Esophagus squamous epithelium (tissue), 4 donors: ENCODE results near the gene NHS.

Experiments
- POLR2A ChIP-seq, 4 donors: fragments of 450-650 bp; IDR thresholded peaks; one replicate each; pipeline ENCODE4 v1.6.1; 2017; ENCODE audit warnings: antibody characterized with exemption in 4 of 4, mild to moderate bottlenecking in 4 of 4, moderate library complexity in 3 of 4
- TF ChIP-seq, protein P1 (sequence below), 6 experiments: fragments of 450-650 bp in 4 of 6; fragments of 200-600 bp in 2 of 6; sonication (generic) in 2 of 6; IDR thresholded peaks; one replicate each; pipeline ENCODE4 v1.5.1; 2016 to 2019; ENCODE audit warnings: antibody characterized with exemption in 6 of 6, mild to moderate bottlenecking in 4 of 6, moderate library complexity in 4 of 6

DNA sequence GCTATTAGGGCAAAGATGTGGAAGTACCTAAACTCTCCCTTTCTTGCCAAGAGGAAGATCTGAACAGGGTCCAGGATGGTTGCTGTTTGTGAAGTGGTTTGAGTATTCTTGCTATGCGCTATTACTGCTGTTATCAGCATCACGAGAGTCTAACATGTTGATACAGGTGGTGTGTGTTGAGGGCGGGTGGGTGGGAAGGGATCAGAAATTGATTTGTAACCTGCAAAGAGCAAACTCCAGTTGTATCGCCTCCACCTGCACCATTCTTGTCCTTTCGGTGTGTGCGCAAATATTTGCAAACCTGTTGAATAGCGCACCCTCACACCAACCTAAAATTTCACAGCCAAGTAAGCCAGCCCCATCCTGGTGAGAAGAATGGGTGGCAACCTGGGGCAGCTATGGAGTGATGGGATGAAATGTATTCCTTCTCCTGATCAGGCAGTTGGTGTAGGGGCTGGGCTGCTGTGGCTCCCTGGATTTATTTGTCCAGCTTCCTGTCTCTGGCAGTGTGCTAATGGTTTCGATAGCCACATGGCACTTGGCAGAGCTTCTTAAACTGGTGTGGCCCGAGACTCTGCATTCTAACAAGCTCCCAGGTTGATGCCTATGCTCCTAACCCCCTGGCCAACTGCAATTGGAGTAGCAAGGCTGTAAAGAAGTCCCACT, 259.7 kb downstream of the NHS start:
- no peak for TF ChIP-seq POLR2A (IDR thresholded peaks at IDR 0.05)
- TF ChIP-seq, protein P1, sequence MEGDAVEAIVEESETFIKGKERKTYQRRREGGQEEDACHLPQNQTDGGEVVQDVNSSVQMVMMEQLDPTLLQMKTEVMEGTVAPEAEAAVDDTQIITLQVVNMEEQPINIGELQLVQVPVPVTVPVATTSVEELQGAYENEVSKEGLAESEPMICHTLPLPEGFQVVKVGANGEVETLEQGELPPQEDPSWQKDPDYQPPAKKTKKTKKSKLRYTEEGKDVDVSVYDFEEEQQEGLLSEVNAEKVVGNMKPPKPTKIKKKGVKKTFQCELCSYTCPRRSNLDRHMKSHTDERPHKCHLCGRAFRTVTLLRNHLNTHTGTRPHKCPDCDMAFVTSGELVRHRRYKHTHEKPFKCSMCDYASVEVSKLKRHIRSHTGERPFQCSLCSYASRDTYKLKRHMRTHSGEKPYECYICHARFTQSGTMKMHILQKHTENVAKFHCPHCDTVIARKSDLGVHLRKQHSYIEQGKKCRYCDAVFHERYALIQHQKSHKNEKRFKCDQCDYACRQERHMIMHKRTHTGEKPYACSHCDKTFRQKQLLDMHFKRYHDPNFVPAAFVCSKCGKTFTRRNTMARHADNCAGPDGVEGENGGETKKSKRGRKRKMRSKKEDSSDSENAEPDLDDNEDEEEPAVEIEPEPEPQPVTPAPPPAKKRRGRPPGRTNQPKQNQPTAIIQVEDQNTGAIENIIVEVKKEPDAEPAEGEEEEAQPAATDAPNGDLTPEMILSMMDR (IDR thresholded peaks at IDR 0.05) = no peak
